Parathyroid adenoma (tissue), 2 donors: ENCODE results near the gene SLC33A1.

Experiments
- H2AFZ ChIP-seq: fragments of 300-600 bp; sonication (generic); one replicate; pipeline ENCODE4 v1.7.0; 2017; ENCODE audit warnings: antibody characterized with exemption, mild to moderate bottlenecking
- H3K27ac ChIP-seq: fragments of 300-600 bp; sonication (generic); one replicate; pipeline ENCODE4 v1.7.0; 2017
- H3K27me3 ChIP-seq: fragments of 300-600 bp; sonication (generic); one replicate; pipeline ENCODE4 v1.7.0; 2017; ENCODE audit warnings: low read length; ENCODE audit not compliant: control insufficient read depth, insufficient read depth
- H3K36me3 ChIP-seq: fragments of 300-600 bp; sonication (generic); one replicate; pipeline ENCODE4 v1.7.0; 2017; ENCODE audit warnings: low read length; ENCODE audit not compliant: control insufficient read depth, insufficient read depth
- H3K4me1 ChIP-seq: fragments of 300-600 bp; sonication (generic); one replicate; pipeline ENCODE4 v1.7.0; 2017; ENCODE audit warnings: control low read depth
- H3K4me2 ChIP-seq: fragments of 300-600 bp; sonication (generic); one replicate; pipeline ENCODE4 v1.7.0; 2017; ENCODE audit warnings: low read length
- H3K4me3 ChIP-seq: fragments of 300-600 bp; sonication (generic); one replicate; pipeline ENCODE4 v1.7.0; 2017; ENCODE audit warnings: low read depth, low read length
- H3K79me2 ChIP-seq: fragments of 300-600 bp; sonication (generic); one replicate; pipeline ENCODE4 v1.7.0; 2017; ENCODE audit warnings: control low read depth
- H3K9ac ChIP-seq: fragments of 300-600 bp; sonication (generic); one replicate; pipeline ENCODE4 v1.7.0; 2017; ENCODE audit warnings: mild to moderate bottlenecking
- H3K9me3 ChIP-seq: fragments of 300-600 bp; sonication (generic); one replicate; pipeline ENCODE4 v1.7.0; 2017; ENCODE audit warnings: low read length; ENCODE audit not compliant: control insufficient read depth
- TF ChIP-seq, protein P1 (sequence below): fragments of 300-600 bp; sonication (generic); IDR thresholded peaks from one replicate; pipeline ENCODE4 v1.7.0; 2017; ENCODE audit warnings: antibody characterized with exemption, mild to moderate bottlenecking
- donor health status: primary hyperparathyroidism.

The SLC33A1 gene

DNA sequence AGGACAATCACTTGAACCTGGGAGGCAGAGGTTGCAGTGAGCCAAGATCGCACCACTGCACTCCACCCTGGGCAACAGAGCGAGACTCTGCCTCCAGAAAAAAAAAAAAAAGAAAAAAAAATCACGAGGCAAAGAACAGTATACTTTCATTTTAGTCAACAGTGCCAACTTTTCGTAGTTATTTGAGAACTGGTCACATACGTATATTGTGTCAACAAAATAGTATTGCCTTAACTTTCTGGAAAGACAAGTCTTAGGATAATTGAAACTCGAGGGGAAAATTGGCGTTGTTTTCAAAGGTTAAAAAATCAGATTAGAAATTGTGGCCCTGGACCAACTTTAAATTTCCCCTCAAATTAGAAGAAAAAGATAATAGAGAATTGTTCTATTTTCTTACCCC is 30.1 kb upstream of the SLC33A1 start:
- Histone ChIP-seq H3K36me3 (no peaks in the 10 kb centered on the region), H3K4me3 (no peak overlapping the region), H3K79me2 (peaks cover 44% of the 10 kb centered on the region), H3K4me1 (no peaks in the 10 kb centered on the region), H3K4me2 (no peak overlapping the region), H3K27me3 (no peaks in the 10 kb centered on the region), H2AFZ (no peak overlapping the region), H3K27ac (no peak overlapping the region), H3K9ac (no peak overlapping the region), H3K9me3 (no peaks in the 10 kb centered on the region)
- TF ChIP-seq, protein P1, sequence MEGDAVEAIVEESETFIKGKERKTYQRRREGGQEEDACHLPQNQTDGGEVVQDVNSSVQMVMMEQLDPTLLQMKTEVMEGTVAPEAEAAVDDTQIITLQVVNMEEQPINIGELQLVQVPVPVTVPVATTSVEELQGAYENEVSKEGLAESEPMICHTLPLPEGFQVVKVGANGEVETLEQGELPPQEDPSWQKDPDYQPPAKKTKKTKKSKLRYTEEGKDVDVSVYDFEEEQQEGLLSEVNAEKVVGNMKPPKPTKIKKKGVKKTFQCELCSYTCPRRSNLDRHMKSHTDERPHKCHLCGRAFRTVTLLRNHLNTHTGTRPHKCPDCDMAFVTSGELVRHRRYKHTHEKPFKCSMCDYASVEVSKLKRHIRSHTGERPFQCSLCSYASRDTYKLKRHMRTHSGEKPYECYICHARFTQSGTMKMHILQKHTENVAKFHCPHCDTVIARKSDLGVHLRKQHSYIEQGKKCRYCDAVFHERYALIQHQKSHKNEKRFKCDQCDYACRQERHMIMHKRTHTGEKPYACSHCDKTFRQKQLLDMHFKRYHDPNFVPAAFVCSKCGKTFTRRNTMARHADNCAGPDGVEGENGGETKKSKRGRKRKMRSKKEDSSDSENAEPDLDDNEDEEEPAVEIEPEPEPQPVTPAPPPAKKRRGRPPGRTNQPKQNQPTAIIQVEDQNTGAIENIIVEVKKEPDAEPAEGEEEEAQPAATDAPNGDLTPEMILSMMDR, result no peak

DNA sequence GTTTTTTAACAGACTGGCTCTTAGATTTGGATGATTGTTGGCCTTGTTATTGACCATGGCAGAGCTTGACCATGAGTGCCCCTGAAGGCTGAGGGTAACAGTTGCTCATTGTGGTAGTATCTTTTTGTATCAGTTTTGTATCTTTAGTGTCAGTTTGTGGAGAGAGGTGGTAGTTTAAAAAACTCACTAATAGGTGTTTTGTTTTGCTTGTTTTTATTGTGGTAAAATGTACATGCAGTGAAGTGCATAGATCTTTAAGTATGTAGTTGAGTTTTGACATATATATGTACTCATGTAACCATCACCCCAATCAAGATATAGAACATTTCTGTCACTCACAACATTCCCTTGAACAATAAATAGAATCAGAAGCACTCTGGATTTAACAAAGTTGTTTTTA is 26.1 kb upstream of the SLC33A1 start:
- no peak overlapping the region for H3K9ac ChIP-seq
- H3K79me2 ChIP-seq, result peaks cover 48% of the 10 kb centered on the region
- no peak overlapping the region for H3K27ac ChIP-seq
- TF ChIP-seq, protein P1, result no peak
- H3K4me3 ChIP-seq, result no peak overlapping the region
- no peak overlapping the region for H3K4me2 ChIP-seq
- no peaks in the 10 kb centered on the region for H3K4me1 ChIP-seq
- H3K36me3 ChIP-seq, result no peaks in the 10 kb centered on the region
- no peaks in the 10 kb centered on the region for H3K27me3 ChIP-seq
- H2AFZ ChIP-seq, result no peak overlapping the region
- no peaks in the 10 kb centered on the region for H3K9me3 ChIP-seq

DNA sequence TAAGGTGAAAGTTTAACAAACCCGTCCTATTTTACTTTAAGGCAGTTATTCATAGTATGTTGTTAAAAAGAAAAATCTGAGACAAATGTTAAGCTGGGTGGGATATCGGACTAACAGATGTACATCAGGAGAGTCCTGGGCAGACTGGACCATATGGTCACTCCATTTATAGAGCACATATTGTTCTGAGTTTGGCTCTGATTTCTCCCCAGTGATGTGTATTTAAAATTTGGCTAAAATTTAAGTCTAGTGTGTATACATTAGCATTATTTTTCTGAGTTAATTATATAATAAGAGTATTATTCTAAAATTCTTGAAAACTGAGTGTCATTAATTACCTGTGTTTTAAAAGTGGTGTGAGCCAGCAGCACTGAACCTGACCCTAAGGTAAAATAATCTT is 22.3 kb upstream of the SLC33A1 start:
- Histone ChIP-seq H2AFZ (no peak overlapping the region), H3K27ac (no peak overlapping the region), H3K79me2 (peaks cover 48% of the 10 kb centered on the region), H3K9me3 (no peaks in the 10 kb centered on the region), H3K4me3 (no peak overlapping the region), H3K27me3 (no peaks in the 10 kb centered on the region), H3K4me2 (no peak overlapping the region), H3K36me3 (no peaks in the 10 kb centered on the region), H3K4me1 (no peaks in the 10 kb centered on the region), H3K9ac (no peak overlapping the region)
- TF ChIP-seq, protein P1, result no peak

DNA sequence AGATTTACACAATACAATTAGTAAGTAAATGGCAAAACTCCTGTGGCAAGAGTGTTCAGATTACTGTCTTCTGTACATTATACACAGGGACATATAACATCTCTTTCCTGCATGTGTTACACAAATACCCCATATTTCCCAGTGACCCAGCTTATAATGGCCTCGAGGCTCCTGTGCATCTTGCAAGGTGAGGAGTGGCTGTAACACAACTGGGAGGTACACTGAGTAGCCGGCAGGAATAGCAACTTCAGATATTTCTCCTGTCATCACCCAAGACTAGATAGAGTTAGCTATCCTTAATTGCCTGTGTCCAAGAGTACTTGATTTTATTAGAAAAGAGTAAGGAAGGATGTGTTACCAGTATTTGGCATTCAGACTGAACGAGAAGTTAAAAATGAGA is 21.8 kb upstream of the SLC33A1 start:
- Histone ChIP-seq H2AFZ (no peak overlapping the region), H3K36me3 (no peaks in the 10 kb centered on the region), H3K9ac (no peak overlapping the region), H3K9me3 (no peaks in the 10 kb centered on the region), H3K4me2 (no peak overlapping the region), H3K27ac (no peak overlapping the region), H3K27me3 (no peaks in the 10 kb centered on the region), H3K4me3 (no peak overlapping the region), H3K79me2 (peaks cover 47% of the 10 kb centered on the region), H3K4me1 (no peaks in the 10 kb centered on the region)
- TF ChIP-seq, protein P1, result no peak

DNA sequence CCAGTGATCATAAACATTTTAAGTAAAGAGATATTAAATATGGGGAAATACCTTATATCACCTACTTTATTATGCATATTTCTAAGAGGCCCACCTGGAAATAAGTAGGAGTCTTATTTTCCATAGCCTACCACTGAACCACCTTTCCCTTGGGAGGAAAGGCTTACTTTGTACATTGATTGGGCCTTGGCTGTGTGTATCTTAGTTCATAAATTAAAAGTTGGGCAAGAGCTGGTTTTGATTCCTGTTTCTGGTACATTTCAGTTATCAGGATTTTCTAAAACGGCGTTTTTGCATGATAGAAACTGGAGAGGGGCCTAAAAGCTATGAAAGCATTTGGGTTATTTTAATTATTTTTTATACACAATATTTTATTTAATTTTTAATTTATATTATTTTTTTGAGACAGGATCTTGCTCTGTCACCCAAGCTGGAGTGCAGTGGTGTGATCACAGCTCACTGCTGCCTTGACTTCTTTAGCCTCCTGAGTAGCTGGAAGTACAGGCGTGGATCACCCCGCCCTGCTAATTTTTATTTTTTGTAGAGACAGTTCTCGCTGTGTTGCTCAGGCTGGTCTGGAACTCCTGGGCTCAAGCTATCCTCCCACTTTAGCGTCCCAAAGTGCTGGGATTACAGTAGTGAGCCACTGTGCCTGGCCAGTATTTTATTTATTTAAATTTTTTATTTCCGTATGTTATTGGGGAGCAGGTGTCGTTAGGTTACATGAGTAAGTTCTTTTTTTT is 18.8 kb upstream of the SLC33A1 start:
- peaks cover 37% of the 10 kb centered on the region for H3K79me2 ChIP-seq
- H3K4me2 ChIP-seq, result peak overlapping the region; percentile 12
- H3K27ac ChIP-seq, result no peak overlapping the region
- H3K9me3 ChIP-seq, result no peaks in the 10 kb centered on the region
- no peaks in the 10 kb centered on the region for H3K27me3 ChIP-seq
- no peaks in the 10 kb centered on the region for H3K36me3 ChIP-seq
- TF ChIP-seq, protein P1, result no peak
- H3K9ac ChIP-seq, result no peak overlapping the region
- no peak overlapping the region for H2AFZ ChIP-seq
- no peaks in the 10 kb centered on the region for H3K4me1 ChIP-seq
- no peak overlapping the region for H3K4me3 ChIP-seq
